Activated naive CD8-positive, alpha-beta T cell treated with anti-CD3 and anti-CD28 coated beads for 36 hours (primary cell): ENCODE measurements around the gene PRKD2. TPM values are rescaled to one million over a fixed set of nuclear protein-coding genes. Genes with fewer than 3 reads are reported as not detected.

Experiments used
- DNase-seq: peaks from one replicate; pipeline ENCODE4 v3.0.0; 2021
- H3K27ac Mint-ChIP-seq: one replicate; pipeline ENCODE4 v1.8.0; 2022; ENCODE audit warnings: mild to moderate bottlenecking, moderate library complexity, mixed read lengths
- H3K27me3 Mint-ChIP-seq: one replicate; pipeline ENCODE4 v1.8.0; 2022; ENCODE audit warnings: mild to moderate bottlenecking, mixed read lengths
- H3K36me3 Mint-ChIP-seq: one replicate; pipeline ENCODE4 v1.8.0; 2021; ENCODE audit warnings: mild to moderate bottlenecking, mixed read lengths
- H3K4me1 Mint-ChIP-seq: one replicate; pipeline ENCODE4 v1.8.0; 2021; ENCODE audit warnings: mixed read lengths
- H3K4me3 Mint-ChIP-seq: one replicate; pipeline ENCODE4 v1.8.0; 2022; ENCODE audit warnings: mild to moderate bottlenecking, moderate library complexity, mixed read lengths
- H3K9me3 Mint-ChIP-seq: one replicate; pipeline ENCODE4 v1.8.0; 2022; ENCODE audit warnings: mixed read lengths
- total RNA-seq, 2 experiments: library from RNA; stranded (reverse); gene quantifications; one replicate each; pipeline ENCODE4 v1.2.3, GENCODE V29; 2021

The PRKD2 gene
- total RNA-seq, 2 experiments from 2014 or later, result 68.6 to 76.2 TPM

GRCh38 chr19:46722421-46723022, 5.6 kb upstream of the PRKD2 start:
- Mint-ChIP-seq H3K4me3 (no peak overlapping the region), H3K9me3 (no peaks in the 10 kb centered on the region), H3K27me3 (no peaks in the 10 kb centered on the region), H3K36me3 (peaks cover 35% of the 10 kb centered on the region), H3K27ac (no peak overlapping the region), H3K4me1 (peaks cover 33% of the 10 kb centered on the region)
- DNase-seq, result no peak

DNA sequence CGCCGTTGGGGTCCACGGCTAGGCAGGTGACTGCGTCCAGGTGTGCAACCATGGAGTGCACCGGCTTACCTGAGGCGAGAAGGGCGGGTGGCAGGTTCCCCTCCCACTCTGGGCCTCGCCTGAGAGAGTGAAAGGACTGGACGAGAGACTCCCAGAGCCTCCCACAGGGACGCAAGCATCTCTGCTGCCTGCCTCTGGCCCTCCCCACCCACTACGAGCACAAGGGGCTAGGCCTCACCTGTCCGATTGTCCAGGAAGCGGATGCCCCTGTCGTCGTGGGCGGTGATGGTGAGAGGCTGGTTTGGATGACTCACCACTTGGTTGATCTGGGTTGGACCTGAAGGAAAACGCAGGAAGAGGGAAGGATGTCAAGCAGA, 5.1 kb upstream of the PRKD2 start:
- H3K4me1 Mint-ChIP-seq, result peaks cover 33% of the 10 kb centered on the region
- no peaks in the 10 kb centered on the region for H3K27me3 Mint-ChIP-seq
- H3K4me3 Mint-ChIP-seq, result no peak overlapping the region
- no peak for DNase-seq
- H3K36me3 Mint-ChIP-seq, result peaks cover 30% of the 10 kb centered on the region
- no peak overlapping the region for H3K27ac Mint-ChIP-seq
- H3K9me3 Mint-ChIP-seq, result no peaks in the 10 kb centered on the region

DNA sequence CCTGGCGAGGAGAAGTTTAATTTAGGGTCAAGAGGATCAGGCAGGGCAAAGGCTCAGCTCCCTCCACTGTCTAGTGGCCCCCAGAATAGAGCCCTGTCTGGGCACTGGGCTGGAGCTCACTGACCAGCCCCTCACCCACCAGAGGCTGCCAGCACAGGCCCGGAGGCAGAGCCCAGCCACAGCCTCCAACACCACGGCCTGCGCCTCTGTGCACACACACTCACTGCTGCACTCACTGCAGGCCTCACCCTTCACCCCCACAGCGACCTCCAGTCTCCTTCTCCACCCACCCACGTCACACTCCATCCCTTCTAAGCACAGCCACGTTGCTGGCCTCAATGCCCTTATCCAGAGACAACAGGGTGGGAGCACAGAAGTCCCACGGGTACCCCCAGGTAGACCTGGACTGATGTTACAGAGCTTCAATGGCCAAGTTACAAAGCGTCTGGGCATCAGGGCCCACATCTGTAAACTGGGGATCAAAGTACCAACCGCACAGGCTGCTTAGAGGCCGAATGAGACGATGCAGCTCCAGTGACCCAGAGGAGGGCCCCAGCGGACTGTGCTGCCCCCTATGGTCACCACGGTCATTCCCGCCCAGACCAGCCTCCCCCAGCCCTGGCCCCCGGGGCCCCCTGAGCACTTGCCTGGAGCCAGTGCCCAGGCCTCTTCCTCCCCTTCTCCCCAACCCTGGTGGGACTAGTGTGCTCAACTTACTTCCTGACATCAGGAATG, 4.5 kb upstream of the PRKD2 start:
- no peaks in the 10 kb centered on the region for H3K27me3 Mint-ChIP-seq
- no peak overlapping the region for H3K27ac Mint-ChIP-seq
- no peak overlapping the region for H3K4me3 Mint-ChIP-seq
- peaks cover 28% of the 10 kb centered on the region for H3K36me3 Mint-ChIP-seq
- peaks cover 33% of the 10 kb centered on the region for H3K4me1 Mint-ChIP-seq
- DNase-seq, result no peak
- no peaks in the 10 kb centered on the region for H3K9me3 Mint-ChIP-seq

GRCh38 chr19:46720503-46721239, 3.8 kb upstream of the PRKD2 start:
- Mint-ChIP-seq H3K27ac (no peak overlapping the region), H3K4me1 (peaks cover 33% of the 10 kb centered on the region), H3K4me3 (no peak overlapping the region), H3K36me3 (peaks cover 28% of the 10 kb centered on the region), H3K27me3 (no peaks in the 10 kb centered on the region), H3K9me3 (no peaks in the 10 kb centered on the region)
- no peak for DNase-seq

- Mint-ChIP-seq H3K27me3 (no peaks in the 10 kb centered on the region), H3K27ac (peak overlapping the region; percentile 64), H3K9me3 (no peaks in the 10 kb centered on the region), H3K4me3 (no peak overlapping the region), H3K36me3 (peaks cover 29% of the 10 kb centered on the region), H3K4me1 (peaks cover 36% of the 10 kb centered on the region)
- DNase-seq, result no peak
Observed at GRCh38 chr19:46719629-46720502, 3.0 kb upstream of the PRKD2 start.

DNA sequence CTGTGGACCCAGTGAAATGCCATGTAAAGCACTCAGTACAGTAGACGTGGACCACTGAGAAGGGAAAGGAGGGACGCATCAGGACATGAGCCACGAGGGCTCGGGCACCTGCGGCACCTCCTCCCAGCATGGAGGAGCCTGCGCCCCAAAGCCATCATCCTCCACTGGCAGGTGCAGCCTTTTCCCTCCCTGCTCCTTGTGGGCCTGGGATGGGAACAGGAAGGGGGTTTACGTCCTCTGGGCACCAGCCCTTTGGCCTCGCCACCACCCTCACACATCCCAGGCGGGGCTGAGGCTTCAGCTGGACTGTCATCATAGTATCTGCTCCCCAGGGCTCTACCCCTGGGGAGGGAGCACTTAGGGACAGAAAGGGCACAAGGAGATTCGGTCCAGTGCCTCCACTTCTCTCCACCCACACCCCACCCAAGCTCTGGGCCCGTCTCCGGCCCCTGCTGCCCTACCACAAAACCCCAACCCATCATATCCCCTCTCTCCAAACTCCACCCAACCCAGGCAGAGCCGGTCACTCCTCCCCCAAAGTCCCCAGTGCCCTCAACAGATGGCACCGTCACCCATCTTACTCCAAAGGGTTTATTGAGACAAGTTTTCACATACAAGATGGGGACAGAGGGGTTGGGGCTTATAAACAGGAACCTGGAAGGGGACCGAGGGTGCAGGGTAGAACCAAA, 2.2 kb upstream of the PRKD2 start:
- no peak for DNase-seq
- H3K4me3 Mint-ChIP-seq, result peak overlapping the region; percentile 34

DNA sequence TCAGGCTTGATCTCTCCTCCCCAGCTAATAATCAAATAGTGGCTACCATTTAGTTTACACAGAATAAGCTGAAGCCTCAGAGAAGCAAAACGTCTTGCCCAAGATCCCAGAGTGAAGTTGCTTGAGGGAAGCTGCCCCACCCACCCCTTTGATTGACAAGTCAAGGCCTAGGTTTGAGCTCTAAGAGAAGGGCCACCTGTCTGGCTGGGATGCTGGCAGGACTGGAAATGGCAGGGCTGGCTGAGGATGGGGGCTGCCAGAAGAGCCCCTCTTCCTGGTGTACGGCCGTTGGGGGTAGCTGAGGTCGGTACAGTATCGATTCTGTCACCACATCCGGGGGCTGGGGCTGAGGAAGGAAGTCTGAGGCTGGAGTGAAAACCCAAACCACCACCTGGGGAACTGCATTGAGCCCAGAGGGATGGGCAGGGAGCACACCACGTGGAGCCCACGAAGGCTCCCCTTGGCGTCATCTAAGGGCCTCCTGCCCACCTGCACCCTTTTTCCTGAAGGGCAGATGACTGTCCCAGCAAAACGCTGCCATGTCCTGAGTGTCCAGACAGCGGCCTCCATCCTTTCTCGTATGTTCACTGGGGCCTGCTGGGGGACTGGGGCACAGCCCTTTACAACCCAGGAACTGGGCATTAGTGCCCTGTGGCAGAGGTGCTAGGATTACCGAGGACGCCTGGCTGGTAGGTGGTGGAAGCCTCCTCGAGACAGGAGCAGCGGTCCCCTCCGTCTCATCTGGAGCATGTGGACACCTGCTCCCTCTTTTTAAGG, 1.4 kb upstream of the PRKD2 start:
- Mint-ChIP-seq H3K9me3 (no peaks in the 10 kb centered on the region), H3K27ac (peak overlapping the region; percentile 94), H3K27me3 (no peaks in the 10 kb centered on the region), H3K4me1 (peaks cover 38% of the 10 kb centered on the region), H3K36me3 (peaks cover 26% of the 10 kb centered on the region), H3K4me3 (peak overlapping the region; percentile 95)
- peak; percentile 71 for DNase-seq

More for the DNA sequence above, 2.2 kb upstream of the PRKD2 start:
- peaks cover 25% of the 10 kb centered on the region for H3K36me3 Mint-ChIP-seq
- peak overlapping the region; percentile 94 for H3K27ac Mint-ChIP-seq
- peaks cover 36% of the 10 kb centered on the region for H3K4me1 Mint-ChIP-seq
- no peaks in the 10 kb centered on the region for H3K9me3 Mint-ChIP-seq
- H3K27me3 Mint-ChIP-seq, result no peaks in the 10 kb centered on the region

GRCh38 chr19:46717716-46718143, 816 bp upstream of the PRKD2 start:
- Mint-ChIP-seq H3K27ac (peak overlapping the region; percentile 94), H3K4me1 (peaks cover 39% of the 10 kb centered on the region), H3K36me3 (peaks cover 26% of the 10 kb centered on the region), H3K27me3 (no peaks in the 10 kb centered on the region), H3K4me3 (peak overlapping the region; percentile 95), H3K9me3 (no peaks in the 10 kb centered on the region)
- no peak for DNase-seq

DNA sequence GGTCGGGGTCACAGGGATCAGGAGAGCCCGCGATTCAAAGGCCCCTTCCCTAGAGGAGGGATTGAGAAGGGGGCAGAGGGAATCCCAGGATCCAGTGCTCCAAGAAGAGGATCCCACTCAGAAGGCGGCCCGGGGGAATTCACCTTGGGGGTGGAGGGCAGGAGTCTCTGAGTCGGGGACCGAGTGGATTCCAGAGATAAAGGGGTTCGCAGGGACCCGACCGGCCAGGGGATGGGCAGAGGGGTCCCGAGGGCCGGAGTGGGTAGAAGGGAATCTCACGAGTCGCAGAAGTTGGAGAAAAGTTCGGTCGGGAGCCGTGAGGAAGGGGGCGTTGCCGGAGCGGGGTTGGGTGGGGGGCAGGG, 261 bp downstream of the PRKD2 start:
- Mint-ChIP-seq H3K27ac (peak overlapping the region; percentile 94), H3K4me1 (peaks cover 36% of the 10 kb centered on the region), H3K4me3 (peak overlapping the region; percentile 95), H3K9me3 (no peaks in the 10 kb centered on the region), H3K27me3 (no peaks in the 10 kb centered on the region), H3K36me3 (peaks cover 21% of the 10 kb centered on the region)
- DNase-seq, result no peak

- peak; percentile 31 for DNase-seq
- Mint-ChIP-seq H3K9me3 (no peaks in the 10 kb centered on the region), H3K27ac (peak overlapping the region; percentile 94), H3K4me1 (peaks cover 36% of the 10 kb centered on the region), H3K36me3 (peaks cover 18% of the 10 kb centered on the region), H3K27me3 (no peaks in the 10 kb centered on the region), H3K4me3 (peak overlapping the region; percentile 95)
Observed at GRCh38 chr19:46715975-46716671, 791 bp downstream of the PRKD2 start.

DNA sequence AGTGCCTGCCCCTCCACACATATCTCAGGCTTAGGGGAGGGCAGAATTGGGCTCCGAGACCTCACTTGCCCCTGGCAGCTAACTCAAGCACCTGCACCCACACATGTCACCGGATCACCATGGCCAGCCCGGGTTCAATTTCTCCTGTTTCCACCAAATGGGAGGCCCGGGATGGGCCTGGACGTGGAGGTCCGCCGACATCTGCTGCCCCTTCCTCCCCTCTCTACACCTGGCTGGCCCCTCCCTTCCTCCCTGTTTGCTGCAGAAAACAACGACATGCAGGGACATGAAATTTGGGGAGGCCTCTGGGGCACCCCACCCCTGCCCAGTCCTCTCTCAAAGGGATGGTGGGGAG, 1.3 kb downstream of the PRKD2 start:
- H3K4me1 Mint-ChIP-seq, result peaks cover 37% of the 10 kb centered on the region
- H3K27me3 Mint-ChIP-seq, result no peaks in the 10 kb centered on the region
- peak overlapping the region; percentile 95 for H3K4me3 Mint-ChIP-seq
- no peaks in the 10 kb centered on the region for H3K9me3 Mint-ChIP-seq
- H3K36me3 Mint-ChIP-seq, result peaks cover 22% of the 10 kb centered on the region
- peak overlapping the region; percentile 94 for H3K27ac Mint-ChIP-seq
- no peak for DNase-seq

GRCh38 chr19:46714444-46715106, 2.3 kb downstream of the PRKD2 start:
- Mint-ChIP-seq H3K27ac (peak overlapping the region; percentile 94), H3K4me1 (peaks cover 35% of the 10 kb centered on the region), H3K36me3 (peaks cover 27% of the 10 kb centered on the region), H3K27me3 (no peaks in the 10 kb centered on the region), H3K4me3 (peak overlapping the region; percentile 95), H3K9me3 (no peaks in the 10 kb centered on the region)
- DNase-seq, result peak; percentile 76
